HG03469 (cell line): ENCODE measurements around the gene CYP19A1.

ENCODE experiments used
- ATAC-seq: cut with Tn5 transposase; IDR thresholded peaks from one replicate; pipeline ENCODE4 v1.9.1; 2021; ENCODE audit warnings: mild to moderate bottlenecking, moderate library complexity, moderate number of reproducible peaks; ENCODE audit not compliant: unreplicated experiment

Gene CYP19A1

DNA sequence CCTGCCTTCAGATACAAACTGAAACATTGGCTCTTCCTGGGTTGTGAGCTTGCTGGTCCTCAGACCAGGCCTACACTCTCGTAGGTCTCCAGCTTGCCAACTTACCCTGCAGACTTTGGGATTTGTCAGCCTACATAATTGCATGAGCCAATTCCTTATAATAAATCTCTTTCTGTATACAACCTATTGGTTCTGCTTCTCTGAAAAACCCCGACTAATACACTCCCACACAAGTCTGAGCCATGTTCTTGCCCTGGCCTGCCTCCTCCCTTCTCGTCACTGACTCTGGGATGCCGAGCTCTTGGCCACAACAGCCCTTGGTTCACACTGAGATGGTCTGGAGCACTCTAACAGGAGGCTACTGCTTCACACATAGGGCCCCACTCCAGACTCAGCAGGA is 9.5 kb downstream of the CYP19A1 start:
- no peak for ATAC-seq

DNA sequence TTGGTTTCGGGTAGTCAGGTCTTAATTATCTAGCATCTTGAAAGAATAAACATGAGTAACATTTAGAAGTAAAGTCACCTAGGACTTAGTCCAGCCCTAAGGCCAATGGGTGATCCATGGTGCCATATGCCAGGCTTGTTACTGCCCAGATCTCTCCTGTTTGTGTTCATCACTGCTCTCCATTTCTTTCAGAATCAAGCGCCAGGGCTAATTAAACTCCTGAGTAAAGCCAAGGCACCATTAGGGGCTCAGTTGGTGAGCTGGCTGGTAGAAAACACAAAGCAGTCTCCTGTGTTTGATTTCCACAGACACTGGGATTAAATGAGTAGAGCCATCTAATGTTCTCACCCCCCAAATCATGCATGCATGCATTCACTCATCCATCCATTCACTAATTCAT is 11.3 kb downstream of the CYP19A1 start:
- no peak for ATAC-seq

DNA sequence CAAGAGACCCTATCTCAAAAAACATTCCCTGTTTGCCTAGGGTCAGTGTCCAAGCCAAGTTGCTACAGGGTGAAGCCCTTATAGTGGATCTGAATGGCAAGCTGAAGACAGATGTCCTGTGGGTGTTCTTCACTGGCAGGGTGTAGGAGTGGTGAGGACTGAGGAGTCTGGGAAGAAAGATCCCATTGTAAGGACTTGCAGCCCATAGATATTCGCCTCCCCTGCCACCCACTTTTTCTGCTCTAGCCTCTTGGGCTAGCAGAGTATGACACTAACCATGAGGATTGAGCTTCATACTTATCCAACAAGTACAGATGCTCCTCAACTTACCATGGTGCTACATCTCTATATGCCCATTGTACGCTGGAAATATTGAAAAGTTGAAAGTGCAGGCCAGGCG is 13.2 kb downstream of the CYP19A1 start:
- ATAC-seq = no peak

DNA sequence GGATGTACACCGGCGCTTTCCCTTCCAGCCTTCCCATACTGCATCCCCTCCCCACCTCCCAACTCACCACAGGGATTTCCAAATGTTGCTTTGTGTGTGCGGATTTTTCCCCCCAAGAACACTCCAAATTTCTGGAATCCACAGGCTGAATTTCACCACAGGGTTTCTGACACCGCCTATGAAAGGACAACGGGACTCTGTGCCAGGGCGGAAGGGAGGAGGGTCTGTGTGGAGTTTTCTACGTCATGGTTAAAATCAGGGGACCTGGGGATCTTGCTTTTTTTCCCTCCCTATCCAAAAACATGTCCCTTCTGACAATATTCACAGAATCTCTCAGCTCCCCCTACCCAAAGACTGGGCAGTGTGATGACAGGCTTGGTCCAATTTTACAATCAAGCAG is 14.6 kb downstream of the CYP19A1 start:
- ATAC-seq = no peak

DNA sequence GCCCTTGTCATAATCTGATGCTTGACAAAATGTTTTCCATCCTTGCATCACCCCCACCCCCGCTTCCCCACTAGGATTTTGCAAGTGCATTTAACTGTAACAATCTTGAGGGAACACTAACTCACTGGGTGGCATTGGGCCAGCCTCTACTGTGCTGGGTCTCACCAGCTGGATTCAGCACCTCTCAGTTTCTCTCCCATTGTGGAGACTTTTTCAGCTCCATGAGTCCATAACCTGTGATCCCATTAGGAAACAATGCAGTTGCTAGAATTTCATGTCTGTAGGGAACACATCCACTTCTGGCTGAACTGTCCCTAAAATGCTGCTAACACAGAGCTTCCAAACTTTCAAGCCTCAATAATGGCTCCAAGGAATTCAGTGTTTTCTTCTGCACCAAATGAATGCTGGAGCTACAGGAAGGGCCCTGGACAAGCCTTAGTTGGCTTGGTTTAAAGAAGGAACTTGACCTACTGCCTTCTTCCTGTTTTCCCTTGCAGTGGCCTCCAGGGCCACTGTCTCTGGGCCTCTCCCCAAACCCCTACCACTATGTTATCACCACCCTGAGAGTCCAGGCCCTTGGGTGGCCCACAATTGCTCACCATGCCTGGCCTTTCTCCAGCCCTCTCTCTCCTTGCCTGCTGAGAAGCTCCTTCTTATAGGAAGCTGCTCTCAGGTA is 15.6 kb downstream of the CYP19A1 start:
- no peak for ATAC-seq

DNA sequence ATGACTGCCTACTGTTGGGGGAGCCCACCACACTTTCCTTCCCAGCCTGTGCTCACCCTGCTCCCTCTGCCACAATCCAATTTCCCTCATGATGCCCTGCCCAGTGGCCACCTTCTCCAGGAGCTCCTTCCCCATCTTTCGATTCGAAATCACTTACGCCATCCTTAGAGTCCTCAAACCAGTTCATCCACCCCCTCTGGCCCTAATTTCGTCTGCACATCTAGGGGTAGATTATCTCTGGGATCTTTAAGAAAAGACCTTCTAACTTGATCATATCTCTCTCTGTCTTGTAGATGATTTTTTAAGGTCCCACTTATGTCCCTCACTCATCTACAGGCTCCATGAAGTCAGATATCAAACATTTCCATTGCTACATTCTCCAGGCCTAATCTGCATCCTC is 17.1 kb downstream of the CYP19A1 start:
- ATAC-seq = no peak

DNA sequence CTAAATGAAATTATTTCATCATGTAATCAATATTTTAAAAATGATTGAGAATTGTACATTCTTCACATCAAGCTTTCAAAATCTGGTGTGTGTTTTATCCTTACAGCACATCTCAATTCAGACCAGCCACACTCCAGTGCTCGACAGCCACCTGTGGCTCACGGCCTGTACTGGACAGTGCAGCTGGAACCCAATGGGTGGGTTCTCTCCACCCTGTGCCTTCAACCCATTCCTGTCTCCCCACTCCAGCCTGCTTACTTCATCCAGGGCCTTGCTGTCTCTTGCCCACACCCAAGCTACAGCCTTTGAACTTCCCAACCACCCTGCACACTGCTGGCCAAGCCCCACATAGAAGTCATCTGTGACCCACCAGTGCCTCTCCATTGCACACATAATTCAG is 17.6 kb downstream of the CYP19A1 start:
- ATAC-seq = no peak

DNA sequence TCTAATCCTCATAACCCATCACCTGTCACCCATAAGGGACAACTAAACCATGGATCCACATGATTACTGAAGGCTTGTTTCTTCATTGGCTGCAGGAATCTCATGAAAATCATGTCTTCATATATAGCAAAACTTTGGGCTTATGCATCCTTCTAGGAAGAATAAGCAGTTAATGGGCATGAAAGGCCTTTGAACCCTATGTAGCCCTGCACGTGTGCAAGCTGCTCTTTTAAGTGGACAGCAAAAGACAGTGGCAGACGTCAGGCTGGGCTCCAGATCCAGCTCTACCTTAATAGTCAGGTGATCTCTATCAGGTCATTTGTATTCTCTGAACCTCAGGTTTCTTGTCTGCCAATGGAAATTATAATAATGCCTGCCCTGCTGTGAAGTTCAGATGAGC is 18.9 kb downstream of the CYP19A1 start:
- ATAC-seq = no peak

DNA sequence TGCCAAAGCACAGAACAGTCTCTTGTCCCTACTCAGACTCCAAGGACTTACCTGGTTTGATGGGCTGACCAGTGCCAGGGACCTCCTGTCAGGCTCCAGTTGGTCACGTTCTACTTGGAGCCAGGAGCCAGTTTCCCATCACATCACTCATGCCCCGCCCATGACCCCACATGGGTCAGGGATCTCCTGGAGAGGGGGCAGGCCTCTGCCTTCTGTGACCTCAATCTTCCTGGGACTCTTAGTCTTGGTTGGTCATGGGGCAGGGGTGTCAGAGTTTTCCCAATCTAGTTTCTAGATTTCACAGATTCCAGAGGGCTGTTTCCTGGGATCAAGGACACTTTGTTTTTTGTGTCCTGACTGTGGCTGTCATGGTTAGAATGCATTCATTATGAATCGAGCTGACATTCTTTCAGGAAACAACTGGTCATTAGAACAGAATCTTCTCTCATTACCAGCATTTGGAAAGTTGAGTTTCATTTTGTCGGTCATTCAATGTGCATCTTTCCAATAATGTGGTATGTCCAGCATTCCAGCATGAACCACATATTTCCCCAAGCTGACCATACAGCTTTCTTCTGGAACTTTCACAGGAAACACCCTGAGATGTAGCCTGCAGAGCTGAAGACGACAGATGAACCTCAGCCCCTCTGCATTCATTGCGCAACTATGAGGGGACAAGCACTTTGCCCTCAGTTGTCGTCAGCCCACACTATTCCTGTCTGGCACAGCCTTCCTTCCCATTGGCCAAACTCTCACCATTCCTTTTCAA is 19.8 kb downstream of the CYP19A1 start:
- no peak for ATAC-seq

DNA sequence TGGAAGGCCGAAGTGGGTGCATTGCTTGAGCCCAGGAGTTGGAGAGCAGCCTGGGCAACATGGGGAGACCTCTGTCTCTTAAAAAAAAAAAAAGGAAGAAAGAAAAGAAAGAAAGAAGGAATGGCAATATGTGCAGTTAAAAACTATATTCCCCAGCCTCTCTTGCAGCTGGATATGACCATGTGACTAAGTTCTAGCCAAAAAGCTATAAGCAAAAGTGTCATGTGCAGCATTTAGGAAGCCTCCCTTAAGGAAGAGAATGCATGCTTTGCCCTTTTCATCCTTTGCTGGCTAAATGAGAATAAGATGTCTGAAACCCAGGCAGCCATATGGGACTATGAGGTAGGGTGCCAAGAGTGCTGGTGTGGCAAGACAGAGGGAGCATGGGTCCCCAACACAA is 21.8 kb downstream of the CYP19A1 start:
- ATAC-seq = no peak

DNA sequence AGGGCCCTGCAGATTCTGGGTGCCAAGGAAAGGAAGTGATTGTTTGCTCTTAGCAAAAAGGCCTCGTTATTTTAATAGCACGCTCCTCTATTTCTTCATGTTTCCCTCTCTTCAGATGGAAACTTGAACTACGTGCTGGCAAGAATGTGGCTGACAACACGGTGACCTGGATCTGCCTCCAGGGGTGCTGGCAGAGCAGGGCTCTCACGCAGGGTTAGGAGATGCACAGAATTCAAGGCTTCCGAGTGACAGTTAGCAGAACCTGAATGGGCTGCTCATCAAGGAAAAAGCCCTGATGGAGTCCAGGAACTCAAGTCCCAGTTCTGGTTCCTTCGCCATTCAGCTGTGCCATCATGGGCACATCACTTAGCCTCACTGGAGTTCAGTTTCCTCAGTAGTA is 22.7 kb downstream of the CYP19A1 start:
- no peak for ATAC-seq

DNA sequence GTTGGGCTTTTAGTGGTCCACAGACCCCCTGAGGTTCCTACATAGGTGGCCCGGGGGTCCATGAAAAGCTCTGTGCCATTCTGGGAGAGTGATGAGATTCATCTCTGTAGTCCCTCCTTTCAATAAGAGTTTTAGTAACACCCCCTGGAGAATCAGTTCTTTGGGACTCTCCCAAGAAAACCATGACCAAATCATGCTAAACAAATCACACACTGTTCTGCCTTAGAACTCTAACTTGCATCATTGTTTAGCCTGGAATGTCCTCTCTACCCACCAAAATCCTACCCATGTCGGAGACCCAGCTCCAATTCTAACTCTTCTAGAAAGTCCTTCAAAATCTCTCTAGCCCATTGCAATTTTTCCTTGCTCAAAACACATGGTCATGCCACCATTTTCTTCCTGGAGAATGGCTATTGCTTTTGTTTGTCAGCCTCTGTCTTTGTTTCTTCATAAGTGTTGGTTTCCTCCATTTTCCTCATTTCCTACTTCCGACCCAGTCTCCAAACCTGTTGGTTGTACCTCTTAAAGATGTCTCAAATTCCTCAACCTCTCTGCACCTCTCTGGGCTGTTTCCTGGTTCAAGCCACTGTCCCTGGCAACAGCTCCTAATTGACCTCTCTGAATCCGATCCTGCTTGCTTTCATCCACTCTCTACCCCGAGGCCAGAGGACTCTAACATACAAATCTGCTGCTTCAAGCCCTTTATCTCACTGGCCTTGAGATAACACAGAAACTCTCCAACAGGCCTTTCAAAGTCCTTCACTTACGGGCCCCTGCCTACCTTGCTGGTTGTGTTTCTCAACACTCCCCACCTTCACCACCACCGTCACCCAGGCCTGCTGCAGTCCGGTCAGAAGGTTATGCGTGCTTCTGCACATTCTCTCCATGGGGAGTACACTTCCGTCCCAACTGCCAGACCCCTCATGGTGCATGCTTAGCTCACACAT is 23.7 kb downstream of the CYP19A1 start:
- no peak for ATAC-seq

DNA sequence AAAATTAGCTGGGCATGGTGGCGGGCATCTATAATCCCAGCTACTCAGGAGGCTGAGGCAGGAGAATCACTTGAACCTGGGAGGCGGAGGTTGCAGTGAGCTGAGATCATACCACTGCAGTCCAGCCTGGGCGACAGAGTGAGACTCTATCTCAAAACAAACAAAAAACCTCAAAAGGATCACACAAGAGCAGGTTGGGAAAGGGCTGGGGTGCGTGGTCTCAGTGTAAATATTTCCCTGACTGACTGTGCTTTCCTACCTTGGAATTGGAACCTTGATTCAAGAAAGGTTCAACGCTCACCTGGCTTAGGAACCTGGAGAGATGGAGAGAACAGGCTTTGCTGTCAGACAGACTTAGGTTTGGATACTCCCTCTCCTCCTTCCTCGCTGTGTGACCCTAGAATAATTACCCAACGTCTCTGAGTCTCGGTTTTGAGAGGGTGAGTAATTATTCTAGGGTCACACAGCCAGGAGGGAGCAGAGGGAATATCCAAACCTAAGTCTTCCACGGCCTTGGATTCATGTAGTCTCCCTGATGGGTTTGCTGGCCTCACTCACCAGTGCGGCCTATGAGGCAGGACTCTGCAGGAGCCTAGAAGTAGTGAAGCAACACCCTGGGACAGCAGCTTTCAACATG is 24.6 kb downstream of the CYP19A1 start:
- no peak for ATAC-seq

DNA sequence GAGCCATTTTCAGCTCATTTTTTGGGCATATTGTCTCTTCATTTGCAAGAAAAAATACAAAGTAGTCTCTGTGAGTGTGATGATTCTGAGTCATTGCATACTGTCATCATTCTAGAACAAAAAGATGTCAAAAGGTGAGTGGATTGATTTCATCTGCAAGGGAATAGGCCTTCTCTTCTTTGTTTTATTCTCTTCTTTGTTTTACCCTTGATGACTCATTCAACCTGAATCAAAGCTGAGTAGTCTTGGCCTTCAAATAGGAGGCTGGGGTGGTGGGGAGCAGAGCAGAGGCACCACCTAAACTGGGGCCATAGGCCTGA is 25.4 kb downstream of the CYP19A1 start:
- ATAC-seq = no peak

DNA sequence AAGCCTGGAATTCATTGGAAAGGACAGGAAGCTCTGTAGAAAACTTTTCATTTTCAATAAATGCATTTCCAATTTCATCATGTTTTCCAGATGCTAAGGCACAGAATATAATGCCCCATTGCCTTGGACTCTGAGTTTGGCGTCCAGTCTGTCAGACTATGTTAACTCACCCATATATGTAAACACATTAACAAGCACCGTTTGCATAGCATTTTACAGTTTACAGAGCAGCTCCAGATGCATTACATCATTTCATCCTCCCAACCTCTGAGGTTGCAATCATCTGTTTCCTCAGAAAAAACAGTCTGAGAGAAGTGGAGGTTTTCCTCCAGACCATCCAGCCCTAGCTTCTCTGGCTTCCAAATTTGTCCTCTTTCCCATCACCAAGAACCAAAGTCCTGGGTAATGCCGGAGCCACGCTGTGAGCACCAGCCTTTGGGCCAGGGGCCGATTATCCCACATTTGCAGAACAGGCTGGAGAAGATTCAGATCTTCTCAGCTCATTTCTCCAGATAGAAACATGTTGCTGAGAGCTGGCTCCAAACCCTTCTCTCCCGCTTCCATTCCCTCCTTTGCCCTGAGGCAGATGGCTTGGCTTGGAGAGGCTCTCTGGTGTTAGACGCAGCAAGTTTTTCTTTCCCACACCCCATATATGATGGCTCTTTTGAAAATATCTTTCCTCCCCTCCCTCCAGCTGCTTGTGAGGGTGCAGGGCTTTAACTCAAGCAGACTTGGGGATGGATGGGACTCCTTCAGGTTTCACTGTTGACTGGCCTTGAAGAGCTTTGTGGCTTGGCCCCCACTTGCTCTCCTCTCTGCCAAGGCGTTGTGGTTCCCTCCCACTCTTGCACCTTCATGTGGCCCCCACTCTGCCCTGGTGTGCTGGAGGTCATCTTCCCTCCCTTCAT is 26.0 kb downstream of the CYP19A1 start:
- no peak for ATAC-seq

DNA sequence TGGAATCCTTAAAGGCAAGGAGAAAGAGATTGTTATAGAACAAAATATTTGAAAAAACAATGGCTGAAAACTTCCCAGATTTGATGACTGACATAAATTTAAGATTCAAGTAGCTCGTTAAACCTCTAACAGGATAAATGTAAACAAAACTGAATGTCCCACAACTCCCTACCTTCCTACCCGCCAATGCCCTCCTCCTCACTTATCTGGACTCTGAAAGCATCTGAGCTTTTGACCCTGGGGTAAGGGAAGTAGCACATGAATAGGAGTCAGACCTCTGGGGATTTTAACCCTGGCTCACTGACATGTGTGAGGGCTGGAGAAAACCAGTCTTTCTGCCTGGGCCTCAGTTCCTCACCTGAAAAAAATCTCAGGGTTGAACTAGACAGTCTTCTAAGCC is 26.9 kb downstream of the CYP19A1 start:
- no peak for ATAC-seq

DNA sequence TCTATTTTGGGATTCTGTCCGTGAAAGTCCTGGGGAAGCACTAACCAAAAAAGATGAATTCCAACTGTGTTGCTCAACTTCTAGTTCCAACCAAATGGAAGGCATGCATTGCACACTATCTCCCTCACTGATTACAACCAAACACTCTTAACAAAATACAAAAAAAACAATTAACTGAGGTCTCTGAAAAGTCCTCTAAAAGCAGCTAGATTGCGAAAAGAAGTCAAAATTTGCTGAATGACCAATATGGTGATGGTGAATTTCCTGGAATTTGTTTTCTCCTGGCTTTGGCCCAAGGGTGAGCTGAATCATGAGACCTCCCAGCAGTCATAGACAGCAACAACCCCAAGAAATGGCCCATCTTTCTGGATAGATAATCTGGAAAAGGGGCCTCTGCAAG is 28.3 kb downstream of the CYP19A1 start:
- no peak for ATAC-seq

DNA sequence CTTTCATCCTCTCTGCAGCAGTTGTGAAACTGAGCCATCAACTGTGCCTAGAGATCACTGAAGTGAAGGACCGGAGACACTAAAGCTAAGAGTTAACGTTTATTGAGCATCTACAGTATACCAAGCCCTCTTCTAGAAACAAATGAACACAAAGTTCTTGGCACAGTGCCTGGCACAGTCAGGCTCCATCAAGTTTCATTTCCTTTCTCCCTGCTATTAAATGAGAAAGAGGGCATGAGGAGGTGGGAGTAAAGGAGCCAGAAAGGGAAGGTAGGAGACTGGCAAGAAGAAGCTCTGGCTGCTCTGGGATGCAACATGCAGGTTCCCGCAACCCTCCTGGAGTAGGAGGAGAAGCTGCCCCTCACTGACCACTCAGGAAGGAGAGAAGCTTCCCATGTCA is 30.6 kb downstream of the CYP19A1 start:
- no peak for ATAC-seq

DNA sequence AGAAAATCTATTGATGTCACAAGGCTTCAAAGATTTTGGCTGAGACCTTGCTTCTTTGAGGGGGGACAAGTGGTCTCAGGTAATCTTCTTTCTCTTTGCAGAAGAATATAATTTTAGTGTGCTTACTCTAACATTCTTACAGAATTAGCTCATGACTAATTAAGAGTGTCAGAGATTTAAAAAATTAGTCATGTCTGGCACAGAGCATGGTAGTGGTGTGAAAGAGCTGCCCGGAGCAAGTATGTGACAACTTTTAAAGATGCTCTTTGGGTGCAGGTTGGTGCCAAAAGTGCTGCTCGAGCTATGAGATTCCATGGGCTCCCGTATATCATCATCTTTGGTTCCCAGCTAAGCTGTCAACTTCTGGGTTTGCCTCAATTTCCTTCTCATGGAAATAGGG is 31.1 kb downstream of the CYP19A1 start:
- ATAC-seq = no peak

DNA sequence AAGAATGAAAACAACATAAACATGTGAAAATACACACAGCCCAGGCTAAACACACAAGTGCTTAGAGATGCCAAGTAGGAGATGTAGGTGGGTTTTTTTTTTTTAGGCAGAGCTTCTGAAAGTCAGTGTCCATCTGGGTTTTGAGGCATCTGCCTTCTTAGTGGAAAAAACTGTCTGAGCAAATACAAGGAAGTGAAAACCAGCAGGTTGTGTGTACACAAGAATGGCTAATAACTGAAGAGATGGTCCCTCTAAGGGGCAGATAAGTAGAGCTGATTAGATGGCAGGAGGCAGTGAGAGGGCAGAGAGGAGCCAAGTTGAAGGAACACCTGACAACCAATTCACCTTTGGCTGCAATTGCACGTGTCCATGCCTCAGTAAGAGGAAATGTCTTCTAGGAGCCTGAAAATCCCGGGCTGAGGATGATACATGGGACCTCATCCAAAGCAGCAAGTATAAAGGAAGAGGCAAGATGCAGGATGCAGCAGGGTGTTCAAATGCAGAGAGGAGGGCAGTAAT is 34.9 kb downstream of the CYP19A1 start:
- no peak for ATAC-seq
